ENCODE measurements around the gene SUN1.

Gene SUN1

DNA sequence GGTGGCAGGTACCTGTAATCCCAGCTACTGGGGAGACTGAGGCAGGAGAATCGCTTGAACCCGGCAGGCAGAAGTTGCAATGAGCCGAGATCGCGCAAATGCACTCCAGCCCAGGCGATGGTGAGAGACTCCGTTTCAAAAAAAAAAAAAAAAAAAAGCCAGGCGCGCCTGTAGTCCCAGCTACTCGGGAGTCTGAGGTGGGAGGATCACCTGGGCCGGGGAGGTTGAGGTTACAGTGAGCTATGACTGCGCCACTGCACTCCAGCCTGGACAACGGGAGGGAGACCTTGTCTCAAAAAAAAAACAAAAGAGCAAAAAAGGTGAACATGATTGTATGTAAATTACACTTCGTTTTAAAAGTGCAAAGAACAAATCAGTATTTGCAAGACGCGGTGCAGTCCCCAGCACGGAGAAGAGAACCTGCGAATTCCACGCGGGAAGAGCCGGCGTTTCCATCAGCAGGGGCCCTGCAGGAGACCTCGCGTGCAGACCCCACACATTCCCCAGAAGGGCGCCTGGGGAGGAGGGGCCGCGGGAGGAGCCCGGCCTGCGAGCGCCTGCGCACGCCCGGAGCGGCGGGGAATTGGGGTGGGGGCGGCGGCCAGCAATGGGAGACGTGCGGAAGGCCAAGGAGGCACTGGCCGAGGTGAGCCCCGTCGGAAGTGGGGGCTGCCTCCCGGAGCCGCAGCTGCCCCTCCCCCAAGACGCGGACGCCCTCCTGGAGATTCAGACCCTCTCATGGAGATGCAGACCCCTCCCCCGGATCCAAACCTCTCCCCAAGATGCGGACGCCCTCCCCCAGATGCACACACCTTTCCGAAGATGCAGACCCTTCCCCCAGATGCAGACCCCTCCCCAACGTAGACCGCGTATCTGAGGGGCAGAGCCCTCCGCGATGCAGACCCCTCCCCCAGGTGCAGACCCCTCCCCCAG, 16.7 kb upstream of the SUN1 start:
- peaks cover 26% of the 10 kb centered on the region for H3K4me1 ChIP-seq (ENCODE audit: low read length)

DNA sequence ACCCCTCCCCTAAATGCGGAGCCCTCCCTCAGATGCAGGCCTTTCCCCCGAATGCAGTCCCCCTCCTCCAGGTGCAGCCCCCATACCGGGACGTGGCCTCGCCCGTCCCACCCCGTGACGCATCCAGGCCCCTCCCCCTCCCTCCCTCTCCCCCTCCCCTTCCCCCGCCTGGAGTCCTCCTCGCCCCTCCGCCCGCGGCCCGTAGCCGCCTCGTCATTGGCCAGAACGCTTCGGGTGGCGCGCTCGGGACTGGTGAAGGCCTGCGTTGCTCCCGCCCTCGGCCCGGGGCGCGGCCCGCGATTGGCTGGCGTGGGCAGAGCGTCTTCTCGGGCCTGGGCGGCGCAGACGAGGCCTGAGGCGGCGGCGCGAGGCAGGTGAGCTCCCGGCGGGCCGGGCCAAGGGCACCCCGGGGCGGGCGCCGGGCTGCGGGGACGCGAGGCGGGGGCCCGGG, 16.0 kb upstream of the SUN1 start:
- Histone ChIP-seq H3K4me2 (ENCODE audit: low read length) (peak overlapping the region; percentile 59), H3K4me1 (ENCODE audit: low read length) (peaks cover 26% of the 10 kb centered on the region), H3K4me3 (ENCODE audit: low read length) (peak overlapping the region; percentile 78), H2AFZ (ENCODE audit: low read depth, low read length) (no peak overlapping the region), H4K20me1 (ENCODE audit: insufficient read depth, low read length) (peaks cover 31% of the 10 kb centered on the region), H3K27me3 (ENCODE audit: low read depth, low read length) (no peaks in the 10 kb centered on the region), H3K36me3 (replicated peaks; ENCODE audit: low read depth, low read length) (peaks cover 4% of the 10 kb centered on the region), H3K79me2 (ENCODE audit: low read length) (peaks cover 46% of the 10 kb centered on the region), H3K9me3 (ENCODE audit: insufficient read depth, low read length) (no peaks in the 10 kb centered on the region), H3K27ac (ENCODE audit: low read length) (no peak overlapping the region), H3K9ac (ENCODE audit: low read length) (no peak overlapping the region; the same call in 1 of the 2 replicates)
- no peak for TF ChIP-seq EZH2phosphoT487 (IDR thresholded peaks at IDR 0.05; ENCODE audit: low read depth)
- TF ChIP-seq, protein P1, sequence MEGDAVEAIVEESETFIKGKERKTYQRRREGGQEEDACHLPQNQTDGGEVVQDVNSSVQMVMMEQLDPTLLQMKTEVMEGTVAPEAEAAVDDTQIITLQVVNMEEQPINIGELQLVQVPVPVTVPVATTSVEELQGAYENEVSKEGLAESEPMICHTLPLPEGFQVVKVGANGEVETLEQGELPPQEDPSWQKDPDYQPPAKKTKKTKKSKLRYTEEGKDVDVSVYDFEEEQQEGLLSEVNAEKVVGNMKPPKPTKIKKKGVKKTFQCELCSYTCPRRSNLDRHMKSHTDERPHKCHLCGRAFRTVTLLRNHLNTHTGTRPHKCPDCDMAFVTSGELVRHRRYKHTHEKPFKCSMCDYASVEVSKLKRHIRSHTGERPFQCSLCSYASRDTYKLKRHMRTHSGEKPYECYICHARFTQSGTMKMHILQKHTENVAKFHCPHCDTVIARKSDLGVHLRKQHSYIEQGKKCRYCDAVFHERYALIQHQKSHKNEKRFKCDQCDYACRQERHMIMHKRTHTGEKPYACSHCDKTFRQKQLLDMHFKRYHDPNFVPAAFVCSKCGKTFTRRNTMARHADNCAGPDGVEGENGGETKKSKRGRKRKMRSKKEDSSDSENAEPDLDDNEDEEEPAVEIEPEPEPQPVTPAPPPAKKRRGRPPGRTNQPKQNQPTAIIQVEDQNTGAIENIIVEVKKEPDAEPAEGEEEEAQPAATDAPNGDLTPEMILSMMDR (IDR thresholded peaks at IDR 0.05; ENCODE audit: low read depth, low read length): no peak

More for the DNA sequence above, 16.7 kb upstream of the SUN1 start:
- TF ChIP-seq, protein P1 (IDR thresholded peaks at IDR 0.05; ENCODE audit: low read depth, low read length): no peak
- no peak for TF ChIP-seq EZH2phosphoT487 (IDR thresholded peaks at IDR 0.05; ENCODE audit: low read depth)
- no peak overlapping the region for H2AFZ ChIP-seq (ENCODE audit: low read depth, low read length)
- no peaks in the 10 kb centered on the region for H3K9me3 ChIP-seq (ENCODE audit: insufficient read depth, low read length)
- H3K27ac ChIP-seq (ENCODE audit: low read length): no peak overlapping the region
- peaks cover 4% of the 10 kb centered on the region for H3K36me3 ChIP-seq (replicated peaks; ENCODE audit: low read depth, low read length)
- H3K4me3 ChIP-seq (ENCODE audit: low read length): peak overlapping the region; percentile 78
- peak overlapping the region; percentile 25; the same call in 1 of the 2 replicates for H3K9ac ChIP-seq (ENCODE audit: low read length)
- no peaks in the 10 kb centered on the region for H3K27me3 ChIP-seq (ENCODE audit: low read depth, low read length)
- peak overlapping the region; percentile 59 for H3K4me2 ChIP-seq (ENCODE audit: low read length)
- H3K79me2 ChIP-seq (ENCODE audit: low read length): peaks cover 39% of the 10 kb centered on the region
- peaks cover 26% of the 10 kb centered on the region for H4K20me1 ChIP-seq (ENCODE audit: insufficient read depth, low read length)

DNA sequence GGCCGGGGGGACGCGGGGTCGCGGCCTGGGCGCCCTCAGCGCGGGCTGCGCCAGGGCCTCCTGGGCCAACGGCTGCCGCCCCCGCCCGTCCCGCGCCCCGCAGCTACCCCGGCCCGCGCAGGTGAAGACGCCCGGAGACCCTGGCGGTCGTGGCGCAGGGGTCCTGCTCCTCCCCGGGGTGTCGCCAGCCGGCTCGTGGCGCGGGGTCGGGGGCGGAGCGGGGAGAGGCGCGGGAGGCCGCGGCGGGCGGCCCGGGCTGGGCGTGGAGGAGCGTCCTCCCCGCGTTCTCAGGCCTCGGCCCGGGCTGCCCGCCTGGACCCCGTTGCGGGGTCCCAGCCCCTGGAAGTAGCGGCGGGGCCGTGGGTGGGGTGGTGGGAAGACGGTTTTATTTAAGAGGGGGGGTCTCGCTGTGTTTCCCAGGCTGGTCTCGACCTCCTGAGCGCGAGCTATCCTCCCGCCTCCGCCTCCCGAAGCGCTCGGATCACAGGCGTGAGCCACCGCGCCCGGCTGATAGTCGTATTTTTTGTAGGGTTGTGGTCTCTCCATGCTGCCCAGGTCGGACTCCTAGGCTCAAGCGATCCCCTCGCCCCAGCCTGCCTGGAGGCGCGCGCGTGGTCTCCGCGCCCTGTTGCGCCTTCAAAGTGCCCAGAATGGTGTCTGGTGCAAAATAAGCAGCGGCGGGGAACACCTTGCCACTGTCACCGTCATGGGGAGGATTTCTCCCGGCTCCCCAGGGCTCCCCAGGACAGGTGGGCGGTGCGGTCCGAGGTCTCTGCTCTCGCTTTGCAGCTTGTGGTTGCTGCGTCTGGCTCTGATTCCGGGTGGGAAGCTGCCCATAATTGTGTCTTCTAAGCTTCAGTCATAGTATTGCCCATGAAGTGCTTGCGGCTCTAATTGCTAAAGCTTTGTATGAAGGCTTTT, 15.3 kb upstream of the SUN1 start:
- peaks cover 53% of the 10 kb centered on the region for H3K79me2 ChIP-seq (ENCODE audit: low read length)
- H2AFZ ChIP-seq (ENCODE audit: low read depth, low read length): no peak overlapping the region
- H3K36me3 ChIP-seq (replicated peaks; ENCODE audit: low read depth, low read length): peaks cover 4% of the 10 kb centered on the region
- H3K27me3 ChIP-seq (ENCODE audit: low read depth, low read length): no peaks in the 10 kb centered on the region
- H3K4me2 ChIP-seq (ENCODE audit: low read length): peak overlapping the region; percentile 88
- peaks cover 26% of the 10 kb centered on the region for H3K4me1 ChIP-seq (ENCODE audit: low read length)
- peak overlapping the region; percentile 99 for H3K4me3 ChIP-seq (ENCODE audit: low read length)
- H4K20me1 ChIP-seq (ENCODE audit: insufficient read depth, low read length): peaks cover 38% of the 10 kb centered on the region
- H3K9me3 ChIP-seq (ENCODE audit: insufficient read depth, low read length): no peaks in the 10 kb centered on the region
- TF ChIP-seq EZH2phosphoT487 (IDR thresholded peaks at IDR 0.05; ENCODE audit: low read depth): no peak
- TF ChIP-seq, protein P1 (IDR thresholded peaks at IDR 0.05; ENCODE audit: low read depth, low read length): no peak
- no peak overlapping the region for H3K27ac ChIP-seq (ENCODE audit: low read length)
- H3K9ac ChIP-seq (ENCODE audit: low read length): peak overlapping the region; percentile 69

Measured in OCI-LY3 (cell line).